Measurements from ENCODE around the gene OLFML2B.

Gene OLFML2B

GRCh38 chr1:161951646-161952045 lies 72.0 kb downstream of the OLFML2B start:
- no peak for FAIRE-seq
- DNase-seq (ENCODE audit: insufficient read length, low spot score) = no peak

- no peak for DNase-seq (ENCODE audit: insufficient read length, low spot score)
- no peak for FAIRE-seq
These were observed 73.3 kb downstream of the OLFML2B start for GRCh38 chr1:161950377-161950776.

- DNase-seq (ENCODE audit: insufficient read length, low spot score) (no peak), FAIRE-seq (no peak)
These were observed 74.1 kb downstream of the OLFML2B start for GRCh38 chr1:161949548-161949947.

- FAIRE-seq (no peak), DNase-seq (ENCODE audit: insufficient read length, low spot score) (no peak)
These were observed 75.2 kb downstream of the OLFML2B start for GRCh38 chr1:161948435-161948834.

GRCh38 chr1:161946071-161946987 lies 77.3 kb downstream of the OLFML2B start:
- FAIRE-seq (no peak), DNase-seq (ENCODE audit: insufficient read length, low spot score) (no peak)

GRCh38 chr1:161945306-161946060 lies 78.2 kb downstream of the OLFML2B start:
- DNase-seq (ENCODE audit: insufficient read length, low spot score) (no peak), FAIRE-seq (no peak)

DNA sequence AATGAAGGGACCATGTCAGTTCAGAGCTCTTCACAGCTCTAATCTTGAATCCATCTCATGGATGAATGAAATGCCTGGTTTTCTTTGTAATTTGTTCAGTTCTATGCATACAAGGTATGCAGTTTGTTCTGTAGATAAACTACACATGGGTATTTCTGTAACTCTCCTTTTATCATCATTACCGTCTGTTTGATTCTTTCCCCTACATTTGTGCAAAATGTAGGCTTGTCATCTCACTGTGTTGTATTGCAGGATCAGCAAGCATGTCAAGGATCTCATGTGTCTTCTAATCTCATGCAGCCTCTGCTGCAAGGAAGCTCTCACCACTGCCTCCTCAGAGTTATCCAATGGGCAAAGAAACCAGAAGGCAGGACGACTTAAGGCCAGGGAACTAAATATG lies 79.3 kb downstream of the OLFML2B start:
- DNase-seq (ENCODE audit: insufficient read length, low spot score) = no peak
- FAIRE-seq = no peak

- FAIRE-seq = no peak
- no peak for DNase-seq (ENCODE audit: insufficient read length, low spot score)
These were observed 79.9 kb downstream of the OLFML2B start for GRCh38 chr1:161943737-161944136.

GRCh38 chr1:161941726-161942436 lies 81.8 kb downstream of the OLFML2B start:
- FAIRE-seq (no peak), DNase-seq (ENCODE audit: insufficient read length, low spot score) (no peak)

GRCh38 chr1:161940866-161941591 lies 82.6 kb downstream of the OLFML2B start:
- FAIRE-seq = no peak
- no peak for DNase-seq (ENCODE audit: insufficient read length, low spot score)

- DNase-seq (ENCODE audit: insufficient read length, low spot score) = no peak
- no peak for FAIRE-seq
These were observed 86.9 kb downstream of the OLFML2B start for GRCh38 chr1:161936786-161937185.

GRCh38 chr1:161935264-161935663 lies 88.4 kb downstream of the OLFML2B start:
- FAIRE-seq (no peak), DNase-seq (ENCODE audit: insufficient read length, low spot score) (no peak)

- FAIRE-seq (peak; percentile 75), DNase-seq (ENCODE audit: insufficient read length, low spot score) (no peak)
These were observed 89.8 kb downstream of the OLFML2B start for GRCh38 chr1:161933592-161934588.
